Stimulated activated CD4-positive, alpha-beta T cell treated with anti-CD3 and anti-CD28 coated beads, Interleukin-2, amount 100 ng/mL, for 48 hours (primary cell): ENCODE results near the gene DISP3.

Experiments used
- DNase-seq, 2 donors: peaks; one replicate each; pipeline ENCODE4 v3.0.0-alpha.2; 2020

Gene DISP3

GRCh38 chr1:11585389-11585788, 106.4 kb downstream of the DISP3 start:
- no peak for DNase-seq
